H1 (cell line): ENCODE data around the gene TNFRSF14. TPM values are rescaled to one million over a fixed set of nuclear protein-coding genes. Genes with fewer than 3 reads are reported as not detected.

ENCODE experiments used
- CTCF ChIA-PET: fragments of 300-600 bp; sonication (Branson Sonifier 250); formaldehyde crosslinking; loops from one replicate; lab custom pipeline; 2021; ENCODE audit not compliant: partially characterized antibody; lab: Charles Lee
- POLR2A ChIA-PET: fragments of 300-600 bp; sonication (Branson Sonifier 250); formaldehyde crosslinking; loops from one replicate; lab custom pipeline; 2021; ENCODE audit warnings: inconsistent platforms; ENCODE audit not compliant: partially characterized antibody; lab: Charles Lee
- DNase-seq, 2 experiments: peaks; one replicate each; pipeline versions ENCODE4 v3.0.0 to v3.0.0-alpha.2; 2010 to 2022; ENCODE audit warnings: low spot score in 2 of 2, low read depth in 1 of 2, mixed read lengths in 1 of 2
- FAIRE-seq: peaks from 2 replicates; lab custom pipeline; 2011; peaks lifted over from hg19 to GRCh38; lab: Jason Lieb, UNC
- H2AFZ ChIP-seq: 2 replicates; pipeline ENCODE4 v1.8.1; 2012; ENCODE audit warnings: low read length, inconsistent platforms
- H2AK5ac ChIP-seq: 2 replicates; pipeline ENCODE4 v1.6.1; 2013; ENCODE audit warnings: low read depth, low read length
- H2BK120ac ChIP-seq: replicated peaks from 2 replicates; pipeline ENCODE3; 2013; ENCODE audit warnings: low read depth, low read length, inconsistent platforms
- H2BK12ac ChIP-seq: 2 replicates; pipeline ENCODE4 v1.6.1; 2013; ENCODE audit warnings: low read depth, low read length
- H2BK15ac ChIP-seq: 2 replicates; pipeline ENCODE4 v1.6.1; 2013; ENCODE audit warnings: low read length
- H2BK20ac ChIP-seq: 2 replicates; pipeline ENCODE4 v1.6.1; 2013; ENCODE audit warnings: low read length
- H2BK5ac ChIP-seq: 2 replicates; pipeline ENCODE4 v1.6.1; 2013; ENCODE audit warnings: low read depth, low read length
- H3K14ac ChIP-seq: 2 replicates; pipeline ENCODE4 v1.6.1; 2013; ENCODE audit warnings: inconsistent platforms; ENCODE audit not compliant: insufficient read length
- H3K18ac ChIP-seq: 2 replicates; pipeline ENCODE4 v1.6.1; 2013; ENCODE audit warnings: low read length; ENCODE audit errors: extremely low read depth
- H3K23ac ChIP-seq: 2 replicates; pipeline ENCODE4 v1.6.1; 2013; ENCODE audit warnings: inconsistent platforms; ENCODE audit not compliant: insufficient read length
- H3K23me2 ChIP-seq: 2 replicates; pipeline ENCODE4 v1.6.1; 2013; ENCODE audit warnings: low read depth, low read length
- H3K27ac ChIP-seq: 2 replicates; pipeline ENCODE4 v1.6.1; 2011; ENCODE audit warnings: low read depth, low read length, inconsistent platforms
- H3K27me3 ChIP-seq, 4 experiments: replicated peaks in 1 of 4; 1 replicate in 1 of 4; 2 replicates in 3 of 4; pipeline versions ENCODE4 v1.6.1 to v1.8.1; 2011 to 2013; ENCODE audit warnings: low read length in 3 of 4, mild to moderate bottlenecking in 3 of 4, inconsistent platforms in 2 of 4, mixed read lengths in 2 of 4, moderate library complexity in 1 of 4; ENCODE audit not compliant: control insufficient read depth in 3 of 4, insufficient read depth in 3 of 4; ENCODE audit errors: extremely low read depth in 1 of 4
- H3K36me3 ChIP-seq, 4 experiments: 2 replicates each; pipeline versions ENCODE4 v1.6.1 to v1.8.1; 2011 to 2013; ENCODE audit warnings: mild to moderate bottlenecking in 4 of 4, low read length in 3 of 4, moderate library complexity in 2 of 4, control low read depth in 1 of 4, inconsistent platforms in 1 of 4; ENCODE audit not compliant: insufficient read depth in 4 of 4, control insufficient read depth in 2 of 4
- H3K4ac ChIP-seq: replicated peaks from 2 replicates; pipeline ENCODE3; 2013; ENCODE audit warnings: low read length, low read depth, mixed read lengths, inconsistent platforms; ENCODE audit not compliant: insufficient read length
- H3K4me1 ChIP-seq, 4 experiments: replicated peaks in 1 of 4; 1 replicate in 1 of 4; 2 replicates in 3 of 4; pipeline versions ENCODE4 v1.6.1 to v1.8.1; 2011 to 2013; ENCODE audit warnings: low read length in 3 of 4, inconsistent platforms in 2 of 4, mixed read lengths in 1 of 4; ENCODE audit not compliant: insufficient read depth in 4 of 4, control insufficient read depth in 3 of 4
- H3K4me2 ChIP-seq, 2 experiments: 2 replicates each; pipeline versions ENCODE4 v1.6.1 to v1.8.1; 2011 to 2013; ENCODE audit warnings: low read depth in 2 of 2, low read length in 2 of 2, control low read depth in 1 of 2, inconsistent platforms in 1 of 2, mild to moderate bottlenecking in 1 of 2; ENCODE audit not compliant: insufficient read depth in 1 of 2
- H3K4me3 ChIP-seq, 4 experiments: fragments of 200-600, 300-600 bp in 1 of 4; sonication (generic), shearing (Covaris generic), sonication (Bioruptor Twin) in 1 of 4; 2 replicates each; pipeline versions ENCODE4 v1.5.1 to v1.8.1; 2011 to 2016; ENCODE audit warnings: low read length in 4 of 4, low read depth in 3 of 4, control low read depth in 2 of 4, inconsistent platforms in 2 of 4, mild to moderate bottlenecking in 2 of 4, mixed read lengths in 1 of 4, moderate library complexity in 1 of 4; ENCODE audit not compliant: insufficient read depth in 2 of 4; ENCODE audit errors: extremely low read depth in 1 of 4
- H3K56ac ChIP-seq: replicated peaks from 2 replicates; pipeline ENCODE3; 2013; ENCODE audit warnings: low read depth, mild to moderate bottlenecking, mixed read lengths, low read length, inconsistent platforms; ENCODE audit not compliant: insufficient read length
- H3K79me1 ChIP-seq: 2 replicates; pipeline ENCODE4 v1.6.1; 2013; ENCODE audit warnings: low read depth, low read length, control low read depth
- H3K79me2 ChIP-seq, 2 experiments: 2 replicates each; pipeline versions ENCODE4 v1.6.1 to v1.8.1; 2012 to 2013; ENCODE audit warnings: low read length in 2 of 2, mild to moderate bottlenecking in 2 of 2, inconsistent platforms in 1 of 2; ENCODE audit not compliant: insufficient read depth in 2 of 2, control insufficient read depth in 1 of 2
- H3K9ac ChIP-seq, 4 experiments: replicated peaks in 1 of 4; 1 replicate in 1 of 4; 2 replicates in 3 of 4; pipeline versions ENCODE4 v1.6.1 to v1.8.1; 2011 to 2013; ENCODE audit warnings: low read depth in 3 of 4, low read length in 3 of 4, control low read depth in 2 of 4, mild to moderate bottlenecking in 2 of 4, moderate library complexity in 2 of 4, inconsistent platforms in 1 of 4; ENCODE audit errors: extremely low read depth in 1 of 4
- H3K9me3 ChIP-seq, 2 experiments: 2 replicates each; pipeline versions ENCODE4 v1.6.1 to v1.8.1; 2012 to 2013; ENCODE audit warnings: mild to moderate bottlenecking in 2 of 2, moderate library complexity in 2 of 2, control low read depth in 1 of 2, inconsistent platforms in 1 of 2, low read depth in 1 of 2, low read length in 1 of 2, mixed read lengths in 1 of 2; ENCODE audit not compliant: insufficient read depth in 2 of 2
- H4K20me1 ChIP-seq, 2 experiments: replicated peaks in 1 of 2; 2 replicates each; pipeline versions ENCODE3 to v1.8.1; 2011 to 2013; ENCODE audit warnings: inconsistent platforms in 2 of 2, low read length in 2 of 2, mild to moderate bottlenecking in 1 of 2; ENCODE audit not compliant: insufficient read depth in 2 of 2, control insufficient read depth in 1 of 2
- H4K5ac ChIP-seq: 2 replicates; pipeline ENCODE4 v1.6.1; 2013; ENCODE audit warnings: low read length, low read depth, mixed read lengths, inconsistent platforms; ENCODE audit not compliant: insufficient read length
- H4K8ac ChIP-seq: 2 replicates; pipeline ENCODE4 v1.8.0; 2013; ENCODE audit warnings: mild to moderate bottlenecking, moderate library complexity, low read length, inconsistent platforms; ENCODE audit not compliant: insufficient read depth; ENCODE audit errors: extremely low read depth
- H4K91ac ChIP-seq: replicated peaks from 2 replicates; pipeline ENCODE3; 2013; ENCODE audit warnings: low read length, mixed read lengths, inconsistent platforms; ENCODE audit not compliant: insufficient read length
- BCL11A ChIP-seq, 2 experiments: IDR thresholded peaks; one replicate each; pipeline ENCODE4 v1.6.1; 2011; ENCODE audit warnings: low read depth in 2 of 2, low read length in 2 of 2, mild to moderate bottlenecking in 2 of 2
- BRCA1 ChIP-seq: IDR thresholded peaks from 2 replicates; pipeline ENCODE4 v1.6.1; 2012; ENCODE audit warnings: low read depth, low read length, improper control_type of control experiment
- KDM4A ChIP-seq: IDR thresholded peaks from one replicate; pipeline ENCODE4 v1.7.1; 2012; ENCODE audit warnings: low read depth, mild to moderate bottlenecking, moderate library complexity, low read length, inconsistent platforms; ENCODE audit not compliant: severe bottlenecking
- KDM5A ChIP-seq: fragments of 200-600 bp; IDR thresholded peaks from 2 replicates; pipeline ENCODE4 v1.7.1; 2012; ENCODE audit warnings: mild to moderate bottlenecking, low read length, inconsistent platforms, mixed read lengths
- POLR2AphosphoS5 ChIP-seq: IDR thresholded peaks from 2 replicates; pipeline ENCODE4 v1.6.1; 2011; ENCODE audit warnings: low read depth, low read length
- RBBP5 ChIP-seq: IDR thresholded peaks from 2 replicates; pipeline ENCODE4 v1.7.1; 2012; ENCODE audit warnings: low read depth, mild to moderate bottlenecking, inconsistent platforms, low read length, moderate library complexity, borderline replicate concordance
- RXRA ChIP-seq: IDR thresholded peaks from 2 replicates; pipeline ENCODE4 v1.6.1; 2011; ENCODE audit warnings: low read depth, mild to moderate bottlenecking, low read length, moderate library complexity; ENCODE audit not compliant: insufficient read depth
- SIN3A ChIP-seq, 2 experiments: IDR thresholded peaks in 1 of 2; conservative IDR thresholded peaks in 1 of 2; 2 replicates each; pipeline ENCODE4 v1.6.1; 2011 to 2012; ENCODE audit warnings: low read length in 2 of 2, improper control_type of control experiment in 1 of 2, low read depth in 1 of 2, mild to moderate bottlenecking in 1 of 2
- SIRT6 ChIP-seq: IDR thresholded peaks from one replicate; pipeline ENCODE4 v1.7.1; 2012; ENCODE audit warnings: low read length, inconsistent platforms
- WGBS, 2 experiments: shearing (Covaris generic) in 1 of 2; methylation state at CpG; one replicate each; pipeline versions ENCODE4 v1.1.6 to v1.1.7; 2013 to 2015; ENCODE audit warnings: low lambda C conversion rate in 2 of 2, mixed read lengths in 2 of 2, inconsistent platforms in 1 of 2, low coverage in 1 of 2, missing lambda C conversion rate in 1 of 2; ENCODE audit not compliant: insufficient replicate concordance in 2 of 2, insufficient coverage in 1 of 2, insufficient read length in 1 of 2; ENCODE audit errors: extremely low coverage in 1 of 2, missing lambda C conversion rate in 1 of 2; 5-methylcytosine and 5-hydroxymethylcytosine counted together
- polyA plus RNA-seq, 7 experiments: library from polyadenylated mRNA; depleted of rRNA in 3 of 7; stranded (reverse) in 5 of 7; unstranded in 2 of 7; fragments of >200 nt in 5 of 7; fragments of 200-250 nt in 2 of 7; gene quantifications; 1 replicate in 5 of 7; 2 replicates in 1 of 7; 4 replicates in 1 of 7; pipeline versions ENCODE4 v1.2.1 to v1.2.3, GENCODE V29; 2011 to 2013; ENCODE audit warnings: missing spikeins in 2 of 7, mixed read lengths in 2 of 7
- total RNA-seq: library from RNA; stranded (reverse); fragmentation: NEBNext Ultra II Directional; extraction: Animal tissue kit (Norgen Biotek cat#: 25700); gene quantifications from 2 replicates; pipeline ENCODE4 v1.2.1, GENCODE V29; 2021

The TNFRSF14 gene
- total and polyA plus RNA-seq, 2 of the 8 experiments (the other 6 are each of a cell fraction or from before 2014, with no cell fraction given) = 0.36 to 0.50 TPM

GRCh38 chr1:2580691-2581090 lies 24.5 kb downstream of the TNFRSF14 start:
- CTCF ChIA-PET = interaction anchor here (1.1 to 3.0 kb wide), 3 partner anchors 15 to 844 kb away, joined by 3 to 10 read pairs (median 3); no protein-coding TSS in a partner anchor
- no peak overlapping the region for H3K23ac ChIP-seq
- TF ChIP-seq POLR2AphosphoS5 = no peak
- no peak for TF ChIP-seq RXRA
- no peak for TF ChIP-seq BRCA1
- no peak for TF ChIP-seq BCL11A (IDR thresholded peaks at IDR 0.05; ENCODE audit: low read depth in 2 of 2, low read length in 2 of 2)
- TF ChIP-seq SIRT6 = no peak
- no peak for TF ChIP-seq KDM4A
- no peak for TF ChIP-seq SIN3A (conservative IDR thresholded peaks at IDR 0.05 in 1 of 2, IDR thresholded peaks at IDR 0.05 in 1 of 2; ENCODE audit: low read depth in 1 of 2, low read length in 2 of 2)
- TF ChIP-seq KDM5A = no peak
- TF ChIP-seq RBBP5 = no peak

More at GRCh38 chr1:2580691-2581090, 24.5 kb downstream of the TNFRSF14 start:
- no peak overlapping the region for H3K4ac ChIP-seq
- FAIRE-seq = no peak
- no peaks in the 10 kb centered on the region for H3K79me2 ChIP-seq
- H2AK5ac ChIP-seq = no peak overlapping the region
- no peak overlapping the region for H3K4me3 ChIP-seq
- H2BK20ac ChIP-seq = no peak overlapping the region
- no peak overlapping the region for H3K9ac ChIP-seq
- H3K36me3 ChIP-seq = no peaks in the 10 kb centered on the region
- POLR2A ChIA-PET = no interaction called here
- H3K18ac ChIP-seq = no peak overlapping the region
- no peak overlapping the region for H3K27ac ChIP-seq
- H3K27me3 ChIP-seq = no peaks in the 10 kb centered on the region
- no peak overlapping the region for H3K4me2 ChIP-seq
- H3K23me2 ChIP-seq = peaks cover 1% of the 10 kb centered on the region; the same call in 1 of the 2 replicates
- no peaks in the 10 kb centered on the region for H4K20me1 ChIP-seq
- H2BK15ac ChIP-seq = no peak overlapping the region
- no peak for DNase-seq
- peaks cover 0 to 20% (median 9%) of the 10 kb centered on the region in 4 experiments; a peak in 4 of 7 replicates for H3K4me1 ChIP-seq
- H2BK12ac ChIP-seq = no peak overlapping the region
- H3K9me3 ChIP-seq = no peaks in the 10 kb centered on the region
- no peak overlapping the region for H2BK120ac ChIP-seq
- no peak overlapping the region for H4K8ac ChIP-seq
- 88% methylated on average over 10 of the region's 10 CpGs; no CpG with 5 or more reads in 1 of the 2 experiments for WGBS, 2 experiments
- no peak overlapping the region for H4K91ac ChIP-seq
- H3K14ac ChIP-seq = no peak overlapping the region
- H2AFZ ChIP-seq = no peak overlapping the region
- H2BK5ac ChIP-seq = no peak overlapping the region
- H3K79me1 ChIP-seq = no peaks in the 10 kb centered on the region
- no peak overlapping the region for H3K56ac ChIP-seq
- H4K5ac ChIP-seq = no peak overlapping the region
